Measurements from ENCODE around the gene ANO2. TPM values are rescaled to one million over a fixed set of nuclear protein-coding genes. Genes with fewer than 3 reads are reported as not detected.

ANO2 gene
- total RNA-seq, 3 donors from 2014 or later (not counting 1 experiment from before 2014, with no cell fraction given), result not detected

GRCh38 chr12:5581616-5582015, 363.4 kb downstream of the ANO2 start:
- Mint-ChIP-seq H3K27ac (no peak overlapping the region), H3K4me3 (no peak overlapping the region), H3K27me3 (ENCODE audit: low read depth in 2 of 2) (peaks cover 10 to 21% of the 10 kb centered on the region in 2 donors), H3K36me3 (no peaks in the 10 kb centered on the region), H3K9me3 (no peaks in the 10 kb centered on the region), H3K4me1 (no peaks in the 10 kb centered on the region)
- no peaks in the 10 kb centered on the region for H3K9me3 ChIP-seq (ENCODE audit: control insufficient read depth, insufficient read depth, low read length)
- no peaks in the 10 kb centered on the region for H3K27me3 ChIP-seq (ENCODE audit: control insufficient read depth, insufficient read depth, low read length)
- no peaks in the 10 kb centered on the region for H3K4me1 ChIP-seq (ENCODE audit: control insufficient read depth, insufficient read depth, low read length)
- TF ChIP-seq CTCF (IDR thresholded peaks at IDR 0.05), result no peak
- no peak for DNase-seq
- intact Hi-C loops (cut with micrococcal nuclease), result no loop called here
- no peak overlapping the region for H3K4me3 ChIP-seq (ENCODE audit: low read length)
- 84% methylated on average over 4 of the region's 4 CpGs for WGBS (ENCODE audit: insufficient coverage)
- H3K27ac ChIP-seq (ENCODE audit: low read length), result no peak overlapping the region
- ATAC-seq, result no peak
- H3K36me3 ChIP-seq (ENCODE audit: control insufficient read depth, insufficient read depth, low read length), result no peaks in the 10 kb centered on the region

- no peaks in the 10 kb centered on the region for H3K4me1 ChIP-seq (ENCODE audit: control insufficient read depth, insufficient read depth, low read length)
- H3K9me3 Mint-ChIP-seq, result no peaks in the 10 kb centered on the region
- no peaks in the 10 kb centered on the region for H3K36me3 ChIP-seq (ENCODE audit: control insufficient read depth, insufficient read depth, low read length)
- 60% methylated on average over 2 of the region's 3 CpGs for WGBS (ENCODE audit: insufficient coverage)
- H3K36me3 Mint-ChIP-seq, result no peaks in the 10 kb centered on the region
- no peak overlapping the region for H3K4me3 ChIP-seq (ENCODE audit: low read length)
- no peak for TF ChIP-seq CTCF (IDR thresholded peaks at IDR 0.05)
- no peak overlapping the region for H3K4me3 Mint-ChIP-seq
- H3K27ac Mint-ChIP-seq, result no peak overlapping the region
- H3K4me1 Mint-ChIP-seq, result no peaks in the 10 kb centered on the region
- no peak overlapping the region for H3K27ac ChIP-seq (ENCODE audit: low read length)
- DNase-seq (no peak), ATAC-seq (no peak)
- no peaks in the 10 kb centered on the region for H3K27me3 ChIP-seq (ENCODE audit: control insufficient read depth, insufficient read depth, low read length)
- peaks cover 10 to 21% of the 10 kb centered on the region in 2 donors for H3K27me3 Mint-ChIP-seq (ENCODE audit: low read depth in 2 of 2)
- no peaks in the 10 kb centered on the region for H3K9me3 ChIP-seq (ENCODE audit: control insufficient read depth, insufficient read depth, low read length)
- intact Hi-C loops (cut with micrococcal nuclease), result no loop called here
These were observed 364.0 kb downstream of the ANO2 start for GRCh38 chr12:5581019-5581418.

- Histone ChIP-seq H3K27ac (ENCODE audit: low read length) (no peak overlapping the region), H3K27me3 (ENCODE audit: control insufficient read depth, insufficient read depth, low read length) (no peaks in the 10 kb centered on the region), H3K36me3 (ENCODE audit: control insufficient read depth, insufficient read depth, low read length) (no peaks in the 10 kb centered on the region), H3K9me3 (ENCODE audit: control insufficient read depth, insufficient read depth, low read length) (no peaks in the 10 kb centered on the region), H3K4me3 (ENCODE audit: low read length) (no peak overlapping the region), H3K4me1 (ENCODE audit: control insufficient read depth, insufficient read depth, low read length) (no peaks in the 10 kb centered on the region)
- WGBS (ENCODE audit: insufficient coverage), result 84% methylated on average over 3 of the region's 3 CpGs
- Mint-ChIP-seq H3K4me1 (no peaks in the 10 kb centered on the region), H3K27ac (no peak overlapping the region), H3K9me3 (no peaks in the 10 kb centered on the region), H3K4me3 (no peak overlapping the region), H3K27me3 (ENCODE audit: low read depth in 2 of 2) (peaks cover 10 to 21% of the 10 kb centered on the region in 2 donors), H3K36me3 (no peaks in the 10 kb centered on the region)
- DNase-seq (no peak), ATAC-seq (no peak)
- intact Hi-C loops (cut with micrococcal nuclease), result no loop called here
- no peak for TF ChIP-seq CTCF (IDR thresholded peaks at IDR 0.05)
These were observed 366.3 kb downstream of the ANO2 start for GRCh38 chr12:5578775-5579174.

- Histone ChIP-seq H3K36me3 (ENCODE audit: control insufficient read depth, insufficient read depth, low read length) (no peaks in the 10 kb centered on the region), H3K4me1 (ENCODE audit: control insufficient read depth, insufficient read depth, low read length) (no peaks in the 10 kb centered on the region), H3K9me3 (ENCODE audit: control insufficient read depth, insufficient read depth, low read length) (no peaks in the 10 kb centered on the region), H3K27ac (ENCODE audit: low read length) (no peak overlapping the region), H3K27me3 (ENCODE audit: control insufficient read depth, insufficient read depth, low read length) (no peaks in the 10 kb centered on the region), H3K4me3 (ENCODE audit: low read length) (no peak overlapping the region)
- no peak for ATAC-seq
- Mint-ChIP-seq H3K36me3 (no peaks in the 10 kb centered on the region), H3K4me1 (no peaks in the 10 kb centered on the region), H3K4me3 (no peak overlapping the region), H3K27me3 (ENCODE audit: low read depth in 2 of 2) (peaks cover 10 to 21% of the 10 kb centered on the region in 2 donors), H3K9me3 (no peaks in the 10 kb centered on the region), H3K27ac (no peak overlapping the region)
- 84% methylated on average over 8 of the region's 8 CpGs for WGBS (ENCODE audit: insufficient coverage)
- no peak for DNase-seq
- intact Hi-C loops (cut with micrococcal nuclease), result no loop called here
- no peak for TF ChIP-seq CTCF (IDR thresholded peaks at IDR 0.05)
These were observed 367.3 kb downstream of the ANO2 start for GRCh38 chr12:5577741-5578140.
